ENCODE data around the gene JHY.

Gene JHY

DNA sequence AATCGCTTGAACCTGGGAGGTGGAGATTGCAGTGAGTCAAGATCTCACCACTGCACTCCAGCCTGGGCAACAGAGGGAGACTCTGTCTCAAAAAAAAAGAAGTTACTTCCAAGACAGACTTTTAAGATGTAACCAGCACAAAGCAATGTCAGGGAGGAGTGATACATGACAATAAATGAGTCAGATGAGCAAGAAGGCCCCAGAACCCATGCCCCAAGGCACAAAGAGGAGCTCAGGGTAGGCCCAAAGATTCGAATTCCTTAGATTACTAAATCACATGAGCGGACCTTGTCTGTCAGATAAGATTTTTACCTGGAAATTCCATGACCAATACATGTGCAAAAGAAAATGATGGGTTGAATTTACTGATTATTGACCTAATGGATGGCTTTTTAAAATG is 10.5 kb upstream of the JHY start:
- no peak for DNase-seq

DNA sequence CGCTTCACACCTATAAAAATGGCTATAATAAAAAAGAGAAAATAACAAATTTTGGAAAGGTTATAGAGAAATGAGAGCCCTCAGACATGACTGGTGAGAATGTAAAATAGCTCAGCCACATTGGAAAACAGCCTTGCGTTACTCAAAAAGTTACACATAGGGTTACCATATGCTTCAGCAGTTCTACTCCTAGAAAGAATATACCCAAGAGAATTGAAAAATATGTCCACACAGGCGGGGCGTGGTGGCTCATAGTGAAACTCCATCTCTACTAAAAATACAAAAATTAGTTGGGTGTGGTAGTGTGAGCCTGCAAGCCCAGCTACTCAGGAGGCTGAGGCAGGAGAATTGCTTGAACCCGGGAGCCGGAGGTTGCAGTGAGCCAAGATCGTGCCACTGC is 7.6 kb upstream of the JHY start:
- no peak for DNase-seq

DNA sequence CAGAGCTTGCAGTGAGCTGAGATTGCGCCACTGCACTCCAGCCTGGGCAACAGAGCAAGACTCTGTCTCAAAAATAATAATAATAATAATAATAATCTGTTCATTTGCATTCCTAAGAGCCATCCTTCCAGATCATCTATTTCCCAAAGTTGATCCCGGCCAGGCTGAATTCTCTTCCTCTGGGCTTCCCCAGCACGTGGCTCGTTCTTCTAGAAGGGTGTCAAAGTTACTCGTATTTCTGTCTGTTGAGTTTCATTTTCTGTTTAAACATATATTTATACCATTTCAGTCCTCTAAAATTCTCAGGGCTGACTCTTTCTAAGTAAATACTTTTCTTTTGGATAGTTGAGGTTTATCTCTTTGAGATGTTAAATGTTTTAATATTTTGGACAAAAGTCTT is 4.8 kb upstream of the JHY start:
- DNase-seq = no peak

DNA sequence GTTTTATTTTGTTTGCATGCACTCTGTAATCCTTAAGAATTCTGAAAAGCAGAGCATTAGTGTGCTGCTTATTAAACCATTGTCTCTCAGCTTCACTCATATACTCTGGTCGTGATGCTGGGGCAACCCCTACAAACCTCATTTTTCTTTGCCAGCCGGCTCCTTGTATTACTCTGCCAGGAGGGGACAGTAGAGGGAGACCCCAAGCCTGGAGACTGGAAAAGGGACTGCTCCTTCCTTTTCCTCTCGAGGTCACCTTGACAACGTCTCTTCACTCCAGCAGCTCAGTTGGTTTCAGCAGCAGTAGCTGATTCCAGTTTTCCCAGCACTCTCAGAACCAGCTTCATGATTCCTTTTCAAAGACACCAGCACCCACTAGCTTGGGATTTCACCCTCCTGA is 2.8 kb upstream of the JHY start:
- DNase-seq = no peak

DNA sequence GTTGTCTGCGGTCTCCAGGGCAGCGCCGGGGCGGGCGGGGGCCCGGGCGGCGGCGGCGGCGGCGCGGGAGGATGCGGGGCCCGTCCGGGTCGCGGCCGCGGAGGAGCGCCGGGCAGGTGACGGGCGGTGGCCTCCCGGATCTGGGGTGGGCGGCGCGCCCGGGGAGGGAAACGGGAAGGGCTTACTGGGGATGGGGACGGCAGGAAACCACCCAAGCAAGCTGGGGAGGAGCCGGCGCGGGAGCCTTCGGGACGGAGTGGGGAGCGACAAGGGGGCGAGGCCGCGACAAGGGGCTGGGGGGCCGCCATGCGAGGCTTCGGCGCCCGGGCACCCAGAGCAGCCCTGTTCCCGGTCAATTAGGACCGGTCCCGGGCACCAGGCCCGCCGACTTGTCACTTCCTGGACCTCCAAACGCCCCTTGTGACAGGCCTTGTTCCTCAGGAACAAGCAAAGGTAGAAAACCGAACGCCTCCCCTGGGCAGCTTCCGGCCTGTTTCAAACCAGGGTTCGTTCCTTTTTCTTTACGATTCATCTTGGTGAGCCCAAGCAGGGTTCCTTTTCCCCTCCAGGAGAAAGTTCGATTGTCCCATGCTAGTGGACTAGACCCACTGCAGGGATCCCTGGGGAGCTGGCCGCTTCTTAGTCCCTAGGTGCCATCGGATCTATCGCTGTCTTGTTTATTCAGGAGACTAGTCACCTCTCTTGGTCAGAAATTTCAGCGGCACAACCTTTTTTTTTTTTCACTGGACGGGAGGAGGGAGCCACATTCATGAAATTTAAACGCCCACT is 492 bp downstream of the JHY start:
- peak; percentile 39 to 51 for DNase-seq

DNA sequence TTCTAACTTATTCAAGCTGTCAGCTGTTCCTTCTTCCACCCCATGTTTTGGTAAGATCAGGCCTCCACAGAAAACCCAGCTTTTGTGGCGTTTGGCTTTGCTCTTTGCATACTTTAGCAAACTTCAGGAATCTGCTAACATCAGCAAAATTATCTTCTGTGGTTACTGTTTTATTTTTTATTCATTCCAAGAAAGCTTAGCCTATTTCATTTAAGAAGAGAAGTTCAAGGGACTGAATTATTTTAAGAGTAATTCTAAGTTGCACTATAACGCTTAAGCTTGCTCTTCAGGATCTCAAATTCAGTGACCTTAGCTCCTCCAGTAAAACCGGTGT is 1.1 kb downstream of the JHY start:
- no peak for DNase-seq

DNA sequence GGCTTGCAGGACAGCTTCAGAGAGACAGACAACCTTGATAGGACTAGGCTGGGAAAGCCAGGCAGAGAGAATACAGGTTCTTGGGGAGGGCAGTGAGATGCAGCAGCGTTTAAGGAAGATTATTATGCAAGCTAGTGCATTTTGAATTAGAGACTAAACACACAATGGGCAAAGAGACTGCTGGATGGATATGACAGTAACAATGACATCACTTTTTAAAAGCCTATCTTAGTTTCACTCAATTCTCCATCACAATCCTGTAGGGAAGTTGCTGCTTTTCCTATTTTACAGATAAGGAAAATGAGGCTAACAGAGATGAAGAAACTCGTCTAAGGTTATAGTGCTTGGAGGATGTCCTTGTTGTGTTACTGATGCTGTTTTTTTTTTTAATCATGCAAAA is 5.6 kb downstream of the JHY start:
- DNase-seq = no peak

DNA sequence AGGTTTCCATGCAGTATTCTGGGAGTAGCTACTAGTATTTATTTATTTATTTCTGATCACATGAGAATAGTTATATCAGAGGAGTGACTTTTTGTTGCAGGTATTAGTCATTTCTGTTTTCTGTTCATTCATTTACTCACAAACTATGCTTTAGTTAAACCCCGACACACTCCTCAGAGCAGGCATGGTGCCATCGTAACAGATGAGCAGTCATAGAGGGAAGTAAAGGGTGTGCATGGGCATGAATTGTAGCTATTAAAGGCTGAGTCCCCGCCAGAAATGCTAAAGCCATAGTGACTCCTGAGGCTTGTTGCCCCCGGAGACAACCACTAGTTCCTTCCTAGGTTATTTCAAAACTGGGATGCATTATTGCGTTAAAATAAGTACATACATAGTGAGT is 10.6 kb downstream of the JHY start:
- DNase-seq = no peak

DNA sequence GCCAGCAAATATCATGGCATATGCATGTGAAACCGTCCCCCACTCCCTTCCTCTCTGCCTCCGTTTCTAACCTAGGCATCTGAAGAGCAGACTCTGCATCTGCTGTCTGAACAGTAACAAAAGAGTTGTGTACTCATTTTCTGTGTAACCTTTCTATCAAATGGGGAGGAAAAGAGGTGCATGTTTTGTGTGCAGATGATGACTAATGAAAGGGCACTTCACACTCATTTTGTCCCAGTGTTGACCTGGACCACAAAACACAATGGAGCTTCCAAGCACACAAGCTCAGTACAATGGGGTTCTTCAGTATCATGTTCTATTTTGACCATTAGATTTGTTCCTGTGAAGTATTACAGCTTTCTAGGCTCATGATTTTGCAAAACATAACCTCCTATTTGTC is 13.0 kb downstream of the JHY start:
- no peak for DNase-seq

DNA sequence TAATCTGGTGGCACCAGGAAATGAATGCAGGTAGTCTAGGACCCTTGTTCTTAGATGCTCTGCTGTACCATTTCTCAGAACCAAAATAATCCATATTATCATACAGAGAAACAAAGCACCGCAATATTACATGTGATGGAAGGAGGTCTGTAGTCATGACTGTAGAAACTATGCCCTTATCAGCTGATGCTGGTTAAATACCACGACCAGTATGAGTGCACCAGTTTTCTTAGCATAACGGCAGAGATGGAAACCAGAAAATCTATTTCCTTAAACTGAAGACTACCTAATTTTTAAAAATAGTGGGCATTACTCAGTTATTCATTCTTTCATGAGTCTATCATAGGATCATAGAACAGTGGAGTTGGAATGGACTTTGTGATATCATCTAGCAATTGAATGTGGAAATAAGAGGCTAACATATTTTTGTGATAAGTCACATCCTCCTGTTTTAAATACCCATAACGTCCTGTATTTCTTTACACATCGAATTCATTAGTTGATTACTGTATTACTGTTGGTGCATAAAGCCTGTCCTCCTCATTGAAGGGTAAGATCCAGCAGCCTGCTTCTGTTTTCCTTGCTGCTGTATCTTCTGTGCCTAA is 15.1 kb downstream of the JHY start:
- DNase-seq = no peak

DNA sequence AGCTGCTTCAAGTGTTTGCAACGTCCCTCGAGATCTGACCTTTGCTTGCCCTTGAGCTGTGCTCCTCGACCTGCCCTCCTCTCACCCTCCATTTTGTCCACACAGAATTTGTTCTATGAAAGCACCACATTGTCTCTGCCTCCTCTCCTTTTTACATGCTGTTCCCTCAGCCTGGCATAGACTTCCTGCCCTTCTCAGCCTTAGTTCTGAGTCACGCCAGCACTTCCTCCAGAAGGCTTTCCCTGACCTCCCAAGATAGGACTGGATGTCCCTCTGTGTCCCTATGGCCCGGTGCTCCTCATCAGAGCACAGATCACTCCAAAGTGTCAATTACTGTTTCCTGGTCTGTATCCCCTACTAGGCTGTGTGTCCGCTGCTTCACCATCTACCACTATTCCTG is 16.2 kb downstream of the JHY start:
- DNase-seq = no peak

DNA sequence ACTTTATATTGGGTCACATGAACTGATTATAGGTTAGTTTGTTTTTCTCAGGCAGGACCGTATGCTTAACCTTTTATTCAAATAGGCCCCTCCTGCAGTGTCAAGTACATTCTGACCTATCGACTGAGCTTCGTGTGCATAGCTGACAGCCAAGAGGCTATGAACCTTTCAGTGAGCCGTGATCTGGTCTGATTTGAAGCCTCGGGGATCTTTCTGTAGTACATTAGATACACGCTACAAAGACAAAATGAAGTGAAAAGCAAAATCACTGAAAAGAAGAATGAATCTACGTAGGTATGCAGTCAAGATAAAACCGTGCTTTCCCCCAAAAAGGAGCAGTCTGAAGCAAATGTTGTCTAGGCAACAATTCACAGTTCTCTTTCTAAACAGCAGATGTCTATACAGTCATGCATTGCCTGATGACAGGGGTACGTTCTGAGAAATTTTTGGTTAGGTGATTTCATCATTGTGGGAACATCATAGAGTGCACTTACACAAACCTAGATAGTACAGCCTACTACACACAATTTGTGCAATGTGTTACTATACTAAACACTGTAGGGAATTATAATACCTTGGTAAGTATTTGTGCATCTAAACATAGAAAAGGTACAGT is 18.1 kb downstream of the JHY start:
- no peak for DNase-seq

DNA sequence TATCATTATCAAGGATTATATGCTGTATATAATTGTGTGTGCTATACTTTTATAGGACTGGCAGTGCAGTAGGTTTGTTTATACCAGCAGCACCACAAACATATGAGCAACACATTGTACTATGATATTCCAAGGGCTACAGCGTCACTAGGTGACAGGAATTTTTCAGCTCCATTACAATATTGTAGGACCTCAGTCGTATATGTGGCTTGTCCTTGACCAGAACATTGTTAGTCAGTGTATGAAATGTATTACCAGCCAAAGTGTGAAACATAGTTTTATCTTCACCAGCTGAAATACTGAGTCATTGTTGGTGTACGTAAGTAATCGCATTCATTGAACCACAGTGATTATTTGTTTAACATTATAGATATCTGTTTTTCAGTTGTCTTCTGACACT is 20.4 kb downstream of the JHY start:
- DNase-seq = no peak

DNA sequence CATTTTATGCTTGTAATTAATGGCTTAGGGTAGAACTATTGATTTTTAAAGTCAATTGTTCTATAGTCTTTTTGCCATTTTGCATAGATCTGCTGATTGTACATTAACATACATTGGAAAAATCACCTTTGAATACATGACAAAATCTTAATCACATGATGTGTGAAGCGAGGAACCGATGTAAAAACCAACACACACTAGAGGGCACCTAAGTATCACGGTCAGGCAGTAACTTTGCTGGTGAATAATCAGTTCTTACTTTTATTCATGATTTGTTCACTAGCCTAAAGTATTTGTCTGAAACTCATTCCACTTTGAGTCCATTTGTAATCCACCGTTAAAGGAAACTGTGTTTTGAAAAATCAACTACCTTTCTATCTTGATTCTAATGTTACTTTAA is 28.2 kb downstream of the JHY start:
- DNase-seq = peak in 1 of 2 donors; percentile 6

DNA sequence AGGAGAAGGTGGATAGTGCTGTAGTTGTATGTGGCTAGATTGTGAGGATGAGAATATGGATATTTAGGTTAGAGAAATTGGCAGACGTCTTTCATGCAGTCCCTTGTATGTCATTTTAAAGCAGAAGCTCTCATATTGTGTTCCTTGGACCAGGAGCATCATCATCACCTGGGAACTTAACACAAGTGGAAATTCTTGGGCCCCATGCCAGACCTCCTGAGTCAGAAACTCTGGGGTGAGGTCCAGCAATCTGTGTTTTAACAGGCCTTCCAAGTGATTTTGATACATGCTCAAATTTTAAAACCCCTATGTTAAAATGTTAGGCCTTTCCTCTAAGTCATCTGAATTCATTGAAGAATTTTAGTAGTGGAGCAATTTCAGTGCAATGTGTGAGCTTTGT is 34.8 kb downstream of the JHY start:
- no peak for DNase-seq

DNA sequence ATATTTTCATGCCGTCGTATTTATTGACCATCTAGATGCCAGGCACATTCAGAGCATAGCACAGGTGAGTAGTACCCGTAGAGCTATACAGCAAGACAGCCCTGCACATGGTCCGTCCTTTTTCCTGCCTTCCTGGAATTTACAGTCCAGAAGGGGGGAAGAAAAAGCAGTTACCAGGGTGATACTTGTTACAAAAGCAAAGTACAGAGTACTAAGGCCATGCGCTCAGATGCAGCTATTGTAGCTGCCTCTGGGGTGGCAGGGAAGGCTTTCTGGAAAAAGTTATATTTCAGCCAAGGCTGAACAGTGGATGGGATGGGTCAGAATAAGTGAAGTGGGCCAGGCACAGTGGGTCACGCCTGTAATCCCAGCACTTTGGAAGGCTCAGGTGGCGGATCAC is 36.2 kb downstream of the JHY start:
- DNase-seq = no peak

DNA sequence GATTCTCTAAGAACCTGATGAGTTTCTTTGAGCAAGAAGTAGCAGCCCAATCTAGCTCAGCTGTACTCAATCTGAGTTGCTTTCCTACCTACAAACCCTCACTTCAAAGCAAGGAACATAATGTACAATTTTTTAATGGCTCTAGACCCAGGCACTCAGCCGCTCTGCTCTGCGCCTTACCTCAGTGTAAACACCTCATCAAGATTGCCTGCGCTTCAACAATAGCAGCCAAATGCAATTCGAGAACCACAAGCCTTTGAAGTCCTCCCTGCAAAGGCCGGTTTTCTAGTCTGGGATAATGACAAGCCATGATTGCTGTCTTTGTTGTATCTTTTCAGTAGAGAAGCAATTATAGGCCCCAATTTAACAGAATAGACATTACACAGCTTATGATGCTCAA is 38.0 kb downstream of the JHY start:
- DNase-seq = no peak

DNA sequence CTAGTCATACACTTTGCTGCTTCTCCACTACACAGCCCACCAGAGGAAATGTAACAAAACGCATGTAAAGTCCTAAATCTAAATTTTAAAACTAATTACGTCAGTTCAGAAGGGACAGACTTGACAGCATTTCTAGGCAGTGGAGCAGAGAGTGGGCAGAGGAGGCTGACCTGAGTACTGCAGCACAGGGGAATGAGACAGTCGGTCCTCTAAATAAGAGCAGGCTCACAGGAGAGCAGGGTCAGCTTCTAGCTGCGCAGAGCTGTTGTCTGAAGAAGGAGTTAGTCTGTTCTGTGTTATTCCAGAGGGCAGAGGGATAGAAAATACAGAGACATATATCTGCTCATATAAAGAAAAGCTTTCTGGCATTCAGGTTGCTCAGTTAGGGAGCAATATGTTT is 40.3 kb downstream of the JHY start:
- DNase-seq = no peak

DNA sequence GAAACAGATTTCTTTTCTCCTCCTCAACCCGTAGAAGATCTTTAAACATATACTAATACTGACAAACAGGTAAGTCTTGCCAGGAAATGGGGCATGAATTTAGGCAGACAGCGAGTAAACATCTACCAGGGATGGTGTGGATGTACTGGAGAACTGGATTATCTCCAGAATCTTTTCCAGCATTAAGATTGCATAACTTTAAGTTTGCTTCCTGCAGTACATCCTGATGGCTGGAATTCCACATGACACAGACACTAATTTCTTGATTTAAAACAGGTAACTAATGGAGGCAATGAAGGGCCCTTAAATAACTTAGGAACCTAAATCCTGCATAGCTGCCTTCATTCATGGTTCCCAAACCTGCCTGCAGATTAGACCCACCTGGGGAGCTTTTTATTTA is 40.7 kb downstream of the JHY start:
- DNase-seq = no peak

DNA sequence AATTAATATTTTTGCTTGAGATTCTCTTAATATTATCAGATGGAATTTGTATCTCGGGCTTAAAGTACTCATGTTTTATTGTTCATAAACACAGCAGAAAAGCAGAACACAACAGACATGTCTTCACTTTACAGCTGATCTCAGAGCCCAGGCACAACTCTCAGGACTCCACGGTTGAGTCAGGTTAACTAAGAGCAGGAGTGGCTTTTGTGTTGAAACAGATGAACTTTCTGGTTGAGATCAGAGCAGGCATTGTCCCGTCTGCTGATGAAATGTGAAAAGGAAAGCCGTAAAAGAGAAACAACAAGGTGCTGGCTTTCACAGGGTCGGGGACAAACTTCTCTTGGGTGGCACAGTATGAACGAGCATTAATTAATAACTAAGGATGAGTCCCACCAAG is 49.0 kb downstream of the JHY start:
- no peak for DNase-seq

DNA sequence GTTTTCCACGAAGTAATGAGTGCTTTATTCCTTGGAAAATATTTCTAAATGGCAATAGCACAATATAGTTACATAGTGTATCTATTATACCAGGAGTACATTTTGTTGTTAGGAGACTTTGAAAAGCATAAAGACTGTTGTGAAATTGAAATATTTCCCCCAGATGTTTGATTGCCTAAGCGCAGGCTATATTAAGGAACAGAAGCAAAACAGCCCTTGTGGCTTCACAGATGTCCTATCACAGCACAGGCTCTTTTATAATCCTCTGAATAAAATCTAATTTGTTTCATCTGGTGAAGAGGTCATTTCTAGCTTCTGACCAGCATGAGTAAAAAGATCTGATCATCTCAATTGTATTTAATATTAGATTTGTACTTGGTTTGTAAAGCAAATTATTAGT is 50.9 kb downstream of the JHY start:
- no peak for DNase-seq

DNA sequence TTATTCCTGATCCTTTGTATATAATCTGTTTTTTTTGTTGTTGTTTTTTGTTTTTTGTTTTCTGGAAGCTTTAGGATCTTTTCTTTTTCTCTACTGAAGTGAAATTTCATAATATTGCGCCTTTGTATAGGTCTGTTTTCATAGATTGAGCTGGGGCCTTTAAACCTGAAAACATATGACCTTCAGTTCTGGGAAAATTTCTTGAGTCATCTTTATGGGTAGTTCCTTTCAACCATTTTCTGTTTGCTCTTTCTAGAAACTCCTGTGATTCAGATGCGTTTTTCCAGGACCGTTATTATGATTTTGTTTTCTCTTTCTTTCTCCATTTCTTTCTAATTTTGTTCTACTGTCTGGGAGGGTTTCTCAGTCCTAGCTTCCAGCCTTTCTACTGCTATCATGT is 55.4 kb downstream of the JHY start:
- DNase-seq = no peak

DNA sequence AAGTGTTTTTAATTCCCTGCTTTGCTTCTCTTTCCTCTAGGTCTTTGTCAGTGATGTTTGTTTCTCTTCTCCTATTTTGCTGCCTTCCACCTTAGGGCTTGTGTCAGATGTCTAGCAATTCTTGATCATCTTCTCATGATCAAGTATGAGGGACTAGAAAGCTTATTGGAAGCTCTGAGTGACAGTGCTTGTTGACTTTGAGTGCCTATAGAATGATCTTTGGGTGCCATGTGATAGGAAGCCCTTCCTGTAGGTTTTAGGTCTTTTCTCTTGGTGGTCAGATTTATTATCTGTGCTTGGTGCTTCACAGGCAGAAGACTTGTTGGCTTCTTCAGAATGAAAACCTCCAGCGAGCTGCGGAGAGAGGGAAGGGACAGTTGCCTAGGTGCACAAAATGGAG is 56.0 kb downstream of the JHY start:
- no peak for DNase-seq

DNA sequence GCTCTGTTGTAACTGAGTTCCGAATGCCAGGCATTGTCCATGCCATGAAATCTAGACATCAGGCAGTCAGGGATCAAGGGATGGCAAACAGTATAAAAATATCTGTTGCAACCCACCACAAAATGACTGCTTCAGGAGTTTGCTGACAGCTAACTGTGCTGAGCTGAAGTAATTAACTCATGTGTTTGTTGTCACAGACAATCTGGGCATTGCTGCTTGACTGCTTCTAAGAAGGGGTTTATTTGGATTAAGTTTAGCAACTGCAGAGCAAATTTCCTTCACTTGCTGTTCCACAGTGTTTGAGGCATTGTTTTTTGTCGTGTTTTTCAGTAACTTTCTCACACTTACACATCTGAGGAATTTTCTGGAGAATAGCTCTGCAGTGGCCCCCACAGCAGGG is 68.7 kb downstream of the JHY start:
- no peak for DNase-seq

DNA sequence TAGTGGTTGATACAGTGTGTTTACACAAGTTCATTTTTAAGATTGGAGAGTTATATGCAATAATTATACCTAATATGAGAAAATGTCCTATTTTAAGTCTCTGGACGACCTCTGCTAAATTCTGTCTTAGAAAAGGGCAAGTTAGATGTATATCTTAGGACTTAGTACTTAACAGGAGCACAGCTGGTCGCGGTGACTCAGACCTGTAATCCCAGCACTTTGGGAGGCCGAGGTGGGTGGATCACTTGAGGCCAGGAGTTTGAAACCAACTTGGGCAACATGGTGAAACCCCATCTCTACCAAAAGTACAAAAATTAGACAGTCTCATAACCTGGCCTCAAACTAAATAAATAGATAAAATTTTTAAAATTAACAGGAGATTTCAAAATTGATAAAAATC is 71.9 kb downstream of the JHY start:
- DNase-seq = no peak
